HepG2 (cell line): ENCODE data around the gene NRGN. TPM values are rescaled to one million over a fixed set of nuclear protein-coding genes. Genes with fewer than 3 reads are reported as not detected.

ENCODE experiments used
- ATAC-seq: fragments of 200-7000 bp; cut with Tn5 transposase; 3 replicates; pipeline ENCODE4 v1.9.1; 2020; ENCODE audit warnings: mild to moderate bottlenecking, moderate library complexity
- BruUV-seq: library from RNA; stranded (reverse); fragments of 400-500 nt; replicated peaks from 2 replicates; lab custom pipeline; 2021; lab: Mats Ljungman, UMichigan
- CTCF ChIA-PET: fragments of 300-600 bp; formaldehyde crosslinking; extraction: SDS; loops from one replicate; lab custom pipeline; 2021; ENCODE audit warnings: low total read pairs, inconsistent platforms, low intra/inter-chr PET ratio; lab: Yijun Ruan, JAX
- POLR2A ChIA-PET: fragments of 350-600 bp; sonication (Branson Sonifier 250); formaldehyde crosslinking; loops from one replicate; lab custom pipeline; 2020; ENCODE audit warnings: antibody characterized with exemption, inconsistent platforms; lab: Yijun Ruan, JAX
- DNase-seq: peaks from one replicate; pipeline ENCODE4 v3.0.0-alpha.2; 2015; ENCODE audit warnings: low spot score
- FAIRE-seq: peaks from 3 replicates; lab custom pipeline; 2011; peaks lifted over from hg19 to GRCh38; lab: Jason Lieb, UNC
- H2AFZ ChIP-seq: one replicate; pipeline ENCODE4 v1.6.1; 2011; ENCODE audit warnings: low read length, inconsistent platforms
- H3K27ac ChIP-seq: fragments of 300-600 bp; 3 replicates; pipeline ENCODE4 v1.8.0; 2011; ENCODE audit warnings: mixed run types, mild to moderate bottlenecking, mixed read lengths, low read length, inconsistent platforms; ENCODE audit not compliant: insufficient read depth; ENCODE audit errors: extremely low read length
- H3K27me3 ChIP-seq, 2 experiments: fragments of 200-600 bp in 1 of 2; 2 replicates in 1 of 2; 3 replicates in 1 of 2; pipeline versions ENCODE4 v1.6.0 to v1.8.0; 2011; ENCODE audit warnings: low read length in 2 of 2, mild to moderate bottlenecking in 2 of 2, moderate library complexity in 2 of 2, inconsistent platforms in 1 of 2; ENCODE audit not compliant: insufficient read depth in 2 of 2, control insufficient read depth in 1 of 2
- H3K36me3 ChIP-seq, 2 experiments: fragments of 200-600 bp in 1 of 2; replicated peaks in 1 of 2; 2 replicates in 1 of 2; 3 replicates in 1 of 2; pipeline versions ENCODE4 v1.5.1 to v1.8.0; 2011; ENCODE audit warnings: low read length in 2 of 2, inconsistent platforms in 1 of 2; ENCODE audit not compliant: insufficient read depth in 2 of 2, control insufficient read depth in 1 of 2
- H3K4me1 ChIP-seq: 2 replicates; pipeline ENCODE4 v1.5.1; 2012; ENCODE audit warnings: low read length, inconsistent platforms; ENCODE audit not compliant: insufficient read depth
- H3K4me2 ChIP-seq: 2 replicates; pipeline ENCODE4 v1.6.0; 2011; ENCODE audit warnings: low read depth, low read length, inconsistent platforms
- H3K4me3 ChIP-seq, 3 experiments: fragments of 200-600 bp in 1 of 3; sonication (generic), shearing (Covaris generic) in 1 of 3; replicated peaks in 1 of 3; 2 replicates each; pipeline ENCODE4 v1.5.1; 2011 to 2016; ENCODE audit warnings: low read length in 3 of 3, inconsistent platforms in 2 of 3, low read depth in 2 of 3, mild to moderate bottlenecking in 2 of 3, control low read depth in 1 of 3, mixed read lengths in 1 of 3; ENCODE audit not compliant: insufficient read depth in 1 of 3
- H3K79me2 ChIP-seq: one replicate; pipeline ENCODE4 v1.6.1; 2011; ENCODE audit warnings: low read length, inconsistent platforms; ENCODE audit not compliant: insufficient read depth
- H3K9ac ChIP-seq: 2 replicates; pipeline ENCODE4 v1.6.0; 2011; ENCODE audit warnings: mild to moderate bottlenecking, low read depth, low read length, inconsistent platforms; ENCODE audit not compliant: insufficient read depth
- H3K9me3 ChIP-seq: 2 replicates; pipeline ENCODE4 v1.5.1; 2012; ENCODE audit warnings: mild to moderate bottlenecking, low read length
- H4K20me1 ChIP-seq: 2 replicates; pipeline ENCODE4 v1.6.0; 2011; ENCODE audit warnings: inconsistent platforms, mild to moderate bottlenecking, low read length, moderate library complexity; ENCODE audit not compliant: insufficient read depth
- FOSL2 ChIP-seq: sonication (generic); formaldehyde crosslinking; IDR thresholded peaks from 2 replicates; pipeline ENCODE4 v1.4.0; 2020; ENCODE audit warnings: missing genetic modification reagents
- GATAD2A ChIP-seq: IDR thresholded peaks from 2 replicates; pipeline ENCODE4 v1.6.1; 2016
- NCOA1 ChIP-seq: sonication (generic); formaldehyde crosslinking; IDR thresholded peaks from 2 replicates; pipeline ENCODE4 v1.9.0; 2021; ENCODE audit warnings: missing genetic modification reagents
- RARA ChIP-seq: IDR thresholded peaks from 2 replicates; pipeline ENCODE4 v1.6.1; 2016; ENCODE audit warnings: missing genetic modification reagents, missing compliant biosample characterization
- WGBS: methylation state at CpG from one replicate; pipeline ENCODE4 v1.1.6; 2017; ENCODE audit warnings: low lambda C conversion rate; 5-methylcytosine and 5-hydroxymethylcytosine counted together
- in situ Hi-C: cut with HindIII; loops from 2 replicates; pipeline ENCODE4 v1.10.0; 2017; ENCODE audit warnings: low pct_unique_long_range_greater_than_20kb; ENCODE audit not compliant: extremely low pct_ligation_motif_present
- intact Hi-C: fragments of 100-400 bp; cut with micrococcal nuclease; formaldehyde crosslinking; loops from one replicate; pipeline ENCODE4 v1.10.0; 2022; ENCODE audit not compliant: unreplicated experiment
- polyA plus RNA-seq, 8 experiments: library from polyadenylated mRNA; depleted of rRNA in 3 of 8; stranded (reverse) in 7 of 8; unstranded in 1 of 8; fragments of >200 nt; fragmentation: Illumina TruSeq in 4 of 8; extraction: Trizol in 4 of 8; gene quantifications; 2 replicates each; pipeline versions ENCODE4 v1.2.1 to v1.2.3, GENCODE V29; 2011 to 2016; ENCODE audit warnings: low read depth in 4 of 8, missing spikeins in 1 of 8, mixed read lengths in 1 of 8; ENCODE audit not compliant: insufficient read depth in 1 of 8
- total RNA-seq, 5 experiments: library from RNA; depleted of rRNA; stranded (reverse); fragments of >200 nt; fragmentation: Illumina TruSeq; extraction: Trizol; gene quantifications; 2 replicates each; pipeline ENCODE4 v1.2.3, GENCODE V29; 2016; ENCODE audit warnings: low read depth in 1 of 5
- TF ChIP-seq, protein P1 (sequence below): IDR thresholded peaks from 2 replicates; pipeline ENCODE4 v1.4.0; 2020; ENCODE audit warnings: mild to moderate bottlenecking, missing genetic modification reagents

NRGN gene
- total and polyA plus RNA-seq, 2 of the 13 experiments (the other 11 are each of a cell fraction or from before 2014, with no cell fraction given) = 0.22 TPM; not detected in 1

DNA sequence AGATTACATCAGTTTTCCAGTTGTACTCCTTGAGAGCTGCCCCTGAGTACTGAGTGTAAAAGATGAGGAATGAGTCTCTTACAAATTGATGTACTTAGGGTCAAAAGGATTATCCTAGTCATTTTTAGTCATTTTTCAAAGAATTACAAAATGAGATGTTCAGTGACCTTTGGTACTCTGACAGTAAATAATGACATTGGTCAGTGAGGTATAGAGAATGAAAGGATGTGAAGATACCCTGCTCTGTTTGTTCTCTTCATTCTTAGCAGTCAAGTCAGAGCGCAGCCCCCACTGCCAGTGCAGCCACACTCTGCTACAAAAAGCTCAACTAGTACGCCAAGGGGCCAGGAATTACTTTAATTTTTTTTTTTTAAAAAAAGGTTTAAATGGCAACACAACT lies 26.4 kb downstream of the NRGN start:
- Histone ChIP-seq H3K9ac (no peak overlapping the region), H3K4me1 (peaks cover 67% of the 10 kb centered on the region), H2AFZ (no peak overlapping the region), H4K20me1 (no peaks in the 10 kb centered on the region), H3K4me2 (no peak overlapping the region), H3K9me3 (no peaks in the 10 kb centered on the region), H3K27ac (no peak overlapping the region), H3K4me3 (no peak overlapping the region), H3K36me3 (peaks cover 0 to 10% of the 10 kb centered on the region in 2 experiments; a peak in 2 of 5 replicates), H3K27me3 (peaks cover 0 to 8% of the 10 kb centered on the region in 2 experiments; a peak in 3 of 5 replicates), H3K79me2 (no peaks in the 10 kb centered on the region)
- intact Hi-C loops = no loop called here
- DNase-seq = peak; percentile 63
- no peak for FAIRE-seq
- no peak for TF ChIP-seq NCOA1 (CRISPR knock-in tag)
- TF ChIP-seq, protein P1, sequence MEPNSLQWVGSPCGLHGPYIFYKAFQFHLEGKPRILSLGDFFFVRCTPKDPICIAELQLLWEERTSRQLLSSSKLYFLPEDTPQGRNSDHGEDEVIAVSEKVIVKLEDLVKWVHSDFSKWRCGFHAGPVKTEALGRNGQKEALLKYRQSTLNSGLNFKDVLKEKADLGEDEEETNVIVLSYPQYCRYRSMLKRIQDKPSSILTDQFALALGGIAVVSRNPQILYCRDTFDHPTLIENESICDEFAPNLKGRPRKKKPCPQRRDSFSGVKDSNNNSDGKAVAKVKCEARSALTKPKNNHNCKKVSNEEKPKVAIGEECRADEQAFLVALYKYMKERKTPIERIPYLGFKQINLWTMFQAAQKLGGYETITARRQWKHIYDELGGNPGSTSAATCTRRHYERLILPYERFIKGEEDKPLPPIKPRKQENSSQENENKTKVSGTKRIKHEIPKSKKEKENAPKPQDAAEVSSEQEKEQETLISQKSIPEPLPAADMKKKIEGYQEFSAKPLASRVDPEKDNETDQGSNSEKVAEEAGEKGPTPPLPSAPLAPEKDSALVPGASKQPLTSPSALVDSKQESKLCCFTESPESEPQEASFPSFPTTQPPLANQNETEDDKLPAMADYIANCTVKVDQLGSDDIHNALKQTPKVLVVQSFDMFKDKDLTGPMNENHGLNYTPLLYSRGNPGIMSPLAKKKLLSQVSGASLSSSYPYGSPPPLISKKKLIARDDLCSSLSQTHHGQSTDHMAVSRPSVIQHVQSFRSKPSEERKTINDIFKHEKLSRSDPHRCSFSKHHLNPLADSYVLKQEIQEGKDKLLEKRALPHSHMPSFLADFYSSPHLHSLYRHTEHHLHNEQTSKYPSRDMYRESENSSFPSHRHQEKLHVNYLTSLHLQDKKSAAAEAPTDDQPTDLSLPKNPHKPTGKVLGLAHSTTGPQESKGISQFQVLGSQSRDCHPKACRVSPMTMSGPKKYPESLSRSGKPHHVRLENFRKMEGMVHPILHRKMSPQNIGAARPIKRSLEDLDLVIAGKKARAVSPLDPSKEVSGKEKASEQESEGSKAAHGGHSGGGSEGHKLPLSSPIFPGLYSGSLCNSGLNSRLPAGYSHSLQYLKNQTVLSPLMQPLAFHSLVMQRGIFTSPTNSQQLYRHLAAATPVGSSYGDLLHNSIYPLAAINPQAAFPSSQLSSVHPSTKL = peak; percentile 34; the same call in 1 of the 2 replicates
- peak; percentile 62; the same call in 1 of the 2 replicates for TF ChIP-seq RARA (CRISPR knock-in tag)
- 0 out of 2 replicates have a peak, but pooled peaks have one; percentile 37 for TF ChIP-seq GATAD2A
- TF ChIP-seq FOSL2 (CRISPR knock-in tag) = peak; percentile 76
- ATAC-seq = no peak
- no TSS peak for BruUV-seq
- 77% methylated on average over 2 of the region's 2 CpGs for WGBS
- POLR2A ChIA-PET = interaction anchor here (0.9 to 1.5 kb wide), 4 partner anchors 13 to 93 kb away, joined by 3 to 6 read pairs (median 4); partner anchors contain the start of gene SIAE
- CTCF ChIA-PET = no interaction called here
- in situ Hi-C loops = no loop called here
